Neural cell (in vitro differentiated cells): ENCODE results near the gene CXCR3. TPM values are rescaled to one million over a fixed set of nuclear protein-coding genes. Genes with fewer than 3 reads are reported as not detected.
"Not testable (repeated sequence)": the region's sequence is repeated elsewhere in the genome, so short reads cannot be mapped to it uniquely, and the experiment has no call there.

ENCODE experiments used
- H2AFZ ChIP-seq: fragments of 200-600, 300-800 bp; sonication (generic), shearing (Covaris generic); 2 replicates; pipeline ENCODE4 v1.6.0; 2014; ENCODE audit warnings: low read depth, mild to moderate bottlenecking, antibody characterized with exemption, low read length, moderate library complexity
- H3F3A ChIP-seq: fragments of 200-600 bp; shearing (Covaris generic); 2 replicates; pipeline ENCODE4 v1.6.1; 2016; ENCODE audit warnings: mild to moderate bottlenecking, moderate library complexity, mixed read lengths, antibody characterized with exemption, low read length; ENCODE audit not compliant: insufficient read depth, poor library complexity, severe bottlenecking
- H3K27ac ChIP-seq: fragments of 200-600, 300-800 bp; sonication (generic), shearing (Covaris generic); 2 replicates; pipeline ENCODE4 v1.5.1; 2014; ENCODE audit warnings: mild to moderate bottlenecking, low read length, moderate library complexity
- H3K27me3 ChIP-seq: fragments of 300-800, 200-600 bp; sonication (generic), shearing (Covaris generic); 2 replicates; pipeline ENCODE4 v1.6.0; 2014; ENCODE audit warnings: mild to moderate bottlenecking, low read depth, low read length, moderate library complexity; ENCODE audit not compliant: insufficient read depth
- H3K36me3 ChIP-seq: fragments of 300-800, 200-600 bp; sonication (generic), shearing (Covaris generic); 2 replicates; pipeline ENCODE4 v1.5.1; 2014; ENCODE audit warnings: mild to moderate bottlenecking, antibody characterized with exemption, low read length, moderate library complexity; ENCODE audit not compliant: insufficient read depth
- H3K4me2 ChIP-seq: fragments of 300-800, 200-600 bp; sonication (generic), shearing (Covaris generic); 2 replicates; pipeline ENCODE4 v1.6.0; 2014; ENCODE audit warnings: mild to moderate bottlenecking, low read length
- H3K4me3 ChIP-seq: fragments of 300-800, 200-600 bp; sonication (generic), shearing (Covaris generic); 2 replicates; pipeline ENCODE4 v1.5.1; 2014; ENCODE audit warnings: mild to moderate bottlenecking, low read length, moderate library complexity
- H3K79me2 ChIP-seq: fragments of 200-600 bp; shearing (Covaris generic); replicated peaks from 2 replicates; pipeline ENCODE4 v1.6.0; 2014; ENCODE audit warnings: mild to moderate bottlenecking, low read length, moderate library complexity; ENCODE audit not compliant: insufficient read depth
- H3K9ac ChIP-seq: fragments of 300-800, 200-600 bp; sonication (generic), shearing (Covaris generic); 2 replicates; pipeline ENCODE4 v1.6.1; 2016; ENCODE audit warnings: mild to moderate bottlenecking, low read length, mixed read lengths
- H3K9me2 ChIP-seq: fragments of 200-600 bp; shearing (Covaris generic); 2 replicates; pipeline ENCODE4 v1.6.1; 2016; ENCODE audit warnings: mild to moderate bottlenecking, low read length, mixed read lengths; ENCODE audit not compliant: insufficient read depth
- H3K9me3 ChIP-seq: fragments of 200-600, 300-800 bp; sonication (generic), shearing (Covaris generic); 2 replicates; pipeline ENCODE4 v1.6.1; 2016; ENCODE audit warnings: mild to moderate bottlenecking, mixed run types, low read length, moderate library complexity, mixed read lengths
- H4K20me1 ChIP-seq: fragments of 200-600 bp; shearing (Covaris generic); 2 replicates; pipeline ENCODE4 v1.6.1; 2016; ENCODE audit warnings: mild to moderate bottlenecking, mixed run types; ENCODE audit not compliant: insufficient read depth
- EP300 ChIP-seq: fragments of 450-650 bp; conservative IDR thresholded peaks from 2 replicates; pipeline ENCODE4 v1.6.1; 2014; ENCODE audit warnings: antibody characterized with exemption, mild to moderate bottlenecking, moderate library complexity; ENCODE audit not compliant: poor library complexity, severe bottlenecking
- EZH2 ChIP-seq: fragments of 200-600, 300-800 bp; shearing (Covaris generic), sonication (generic); IDR thresholded peaks from 2 replicates; pipeline ENCODE4 v1.6.1; 2014; ENCODE audit warnings: antibody characterized with exemption, low read length, borderline replicate concordance, mild to moderate bottlenecking; ENCODE audit not compliant: insufficient read depth, poor library complexity, severe bottlenecking
- MXI1 ChIP-seq: fragments of 450-650 bp; conservative IDR thresholded peaks from 2 replicates; pipeline ENCODE4 v1.6.1; 2014; ENCODE audit warnings: antibody characterized with exemption, mild to moderate bottlenecking; ENCODE audit not compliant: poor library complexity, severe bottlenecking
- POLR2AphosphoS5 ChIP-seq: IDR thresholded peaks from 2 replicates; pipeline ENCODE4 v1.6.1; 2012
- RAD21 ChIP-seq: fragments of 450-650 bp; conservative IDR thresholded peaks from 2 replicates; pipeline ENCODE4 v1.6.1; 2014; ENCODE audit warnings: antibody characterized with exemption, mild to moderate bottlenecking, moderate library complexity
- SMC3 ChIP-seq: fragments of 450-650 bp; conservative IDR thresholded peaks from 2 replicates; pipeline ENCODE4 v1.6.1; 2014; ENCODE audit warnings: antibody characterized with exemption, mild to moderate bottlenecking, moderate library complexity; ENCODE audit not compliant: poor library complexity
- TAF1 ChIP-seq: IDR thresholded peaks from 2 replicates; pipeline ENCODE4 v1.6.1; 2012; ENCODE audit warnings: low read depth
- polyA plus RNA-seq: library from polyadenylated mRNA; depleted of rRNA; stranded (reverse); fragments of >200 nt; gene quantifications from 2 replicates; pipeline ENCODE4 v1.2.3, GENCODE V29; 2014
- TF ChIP-seq, protein P1 (sequence below): IDR thresholded peaks from 2 replicates; pipeline ENCODE4 v1.6.1; 2012; ENCODE audit warnings: borderline replicate concordance
- TF ChIP-seq, protein P2 (sequence below): fragments of 450-650 bp; IDR thresholded peaks from 2 replicates; pipeline ENCODE4 v1.5.1; 2014; ENCODE audit warnings: antibody characterized with exemption, mild to moderate bottlenecking, moderate library complexity; ENCODE audit not compliant: poor library complexity, severe bottlenecking

Gene CXCR3
- polyA plus RNA-seq, 1 donor from 2014 or later = not detected

DNA sequence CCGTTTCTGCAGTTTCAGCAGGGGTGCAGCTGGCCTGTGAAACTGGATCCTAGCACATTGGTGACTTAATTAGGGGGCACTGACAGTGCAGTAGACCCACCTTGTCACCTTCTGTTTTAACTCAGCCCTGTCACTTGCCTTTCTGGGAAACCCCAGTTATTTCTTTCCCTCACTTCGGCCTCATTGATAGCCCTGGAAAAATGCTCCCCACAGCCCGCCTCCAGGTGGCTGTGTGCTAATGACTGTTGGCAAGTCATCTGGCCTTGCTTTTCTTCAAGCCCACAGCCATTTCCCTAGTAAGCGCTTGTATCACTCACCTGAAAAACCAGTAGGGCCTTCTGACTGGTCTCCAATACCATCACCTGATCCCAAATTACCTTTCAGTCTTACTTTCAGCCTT is 3.3 kb downstream of the CXCR3 start:
- TF ChIP-seq RAD21 (no peak), TAF1 (no peak), SMC3 (no peak), POLR2AphosphoS5 (no peak), EP300 (no peak), MXI1 (no peak), EZH2 (no peak)
- TF ChIP-seq, protein P1, sequence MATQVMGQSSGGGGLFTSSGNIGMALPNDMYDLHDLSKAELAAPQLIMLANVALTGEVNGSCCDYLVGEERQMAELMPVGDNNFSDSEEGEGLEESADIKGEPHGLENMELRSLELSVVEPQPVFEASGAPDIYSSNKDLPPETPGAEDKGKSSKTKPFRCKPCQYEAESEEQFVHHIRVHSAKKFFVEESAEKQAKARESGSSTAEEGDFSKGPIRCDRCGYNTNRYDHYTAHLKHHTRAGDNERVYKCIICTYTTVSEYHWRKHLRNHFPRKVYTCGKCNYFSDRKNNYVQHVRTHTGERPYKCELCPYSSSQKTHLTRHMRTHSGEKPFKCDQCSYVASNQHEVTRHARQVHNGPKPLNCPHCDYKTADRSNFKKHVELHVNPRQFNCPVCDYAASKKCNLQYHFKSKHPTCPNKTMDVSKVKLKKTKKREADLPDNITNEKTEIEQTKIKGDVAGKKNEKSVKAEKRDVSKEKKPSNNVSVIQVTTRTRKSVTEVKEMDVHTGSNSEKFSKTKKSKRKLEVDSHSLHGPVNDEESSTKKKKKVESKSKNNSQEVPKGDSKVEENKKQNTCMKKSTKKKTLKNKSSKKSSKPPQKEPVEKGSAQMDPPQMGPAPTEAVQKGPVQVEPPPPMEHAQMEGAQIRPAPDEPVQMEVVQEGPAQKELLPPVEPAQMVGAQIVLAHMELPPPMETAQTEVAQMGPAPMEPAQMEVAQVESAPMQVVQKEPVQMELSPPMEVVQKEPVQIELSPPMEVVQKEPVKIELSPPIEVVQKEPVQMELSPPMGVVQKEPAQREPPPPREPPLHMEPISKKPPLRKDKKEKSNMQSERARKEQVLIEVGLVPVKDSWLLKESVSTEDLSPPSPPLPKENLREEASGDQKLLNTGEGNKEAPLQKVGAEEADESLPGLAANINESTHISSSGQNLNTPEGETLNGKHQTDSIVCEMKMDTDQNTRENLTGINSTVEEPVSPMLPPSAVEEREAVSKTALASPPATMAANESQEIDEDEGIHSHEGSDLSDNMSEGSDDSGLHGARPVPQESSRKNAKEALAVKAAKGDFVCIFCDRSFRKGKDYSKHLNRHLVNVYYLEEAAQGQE = no peak
- TF ChIP-seq, protein P2, sequence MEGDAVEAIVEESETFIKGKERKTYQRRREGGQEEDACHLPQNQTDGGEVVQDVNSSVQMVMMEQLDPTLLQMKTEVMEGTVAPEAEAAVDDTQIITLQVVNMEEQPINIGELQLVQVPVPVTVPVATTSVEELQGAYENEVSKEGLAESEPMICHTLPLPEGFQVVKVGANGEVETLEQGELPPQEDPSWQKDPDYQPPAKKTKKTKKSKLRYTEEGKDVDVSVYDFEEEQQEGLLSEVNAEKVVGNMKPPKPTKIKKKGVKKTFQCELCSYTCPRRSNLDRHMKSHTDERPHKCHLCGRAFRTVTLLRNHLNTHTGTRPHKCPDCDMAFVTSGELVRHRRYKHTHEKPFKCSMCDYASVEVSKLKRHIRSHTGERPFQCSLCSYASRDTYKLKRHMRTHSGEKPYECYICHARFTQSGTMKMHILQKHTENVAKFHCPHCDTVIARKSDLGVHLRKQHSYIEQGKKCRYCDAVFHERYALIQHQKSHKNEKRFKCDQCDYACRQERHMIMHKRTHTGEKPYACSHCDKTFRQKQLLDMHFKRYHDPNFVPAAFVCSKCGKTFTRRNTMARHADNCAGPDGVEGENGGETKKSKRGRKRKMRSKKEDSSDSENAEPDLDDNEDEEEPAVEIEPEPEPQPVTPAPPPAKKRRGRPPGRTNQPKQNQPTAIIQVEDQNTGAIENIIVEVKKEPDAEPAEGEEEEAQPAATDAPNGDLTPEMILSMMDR = no peak
- Histone ChIP-seq H3K9ac (no peak overlapping the region), H3F3A (no peaks in the 10 kb centered on the region), H4K20me1 (no peaks in the 10 kb centered on the region), H3K9me3 (no peaks in the 10 kb centered on the region), H3K79me2 (no peaks in the 10 kb centered on the region), H2AFZ (no peak overlapping the region), H3K27me3 (no peaks in the 10 kb centered on the region), H3K4me2 (no peak overlapping the region), H3K27ac (no peak overlapping the region), H3K4me3 (no peak overlapping the region), H3K36me3 (no peaks in the 10 kb centered on the region), H3K9me2 (no peaks in the 10 kb centered on the region)

GRCh38 chrX:71612256-71612655 is 6.1 kb downstream of the CXCR3 start:
- H3K4me3 ChIP-seq = no peak overlapping the region
- no peaks in the 10 kb centered on the region for H3K36me3 ChIP-seq
- H4K20me1 ChIP-seq = no peaks in the 10 kb centered on the region
- no peaks in the 10 kb centered on the region for H3K9me2 ChIP-seq
- H3K79me2 ChIP-seq = no peaks in the 10 kb centered on the region
- no peaks in the 10 kb centered on the region for H3K27me3 ChIP-seq
- no peaks in the 10 kb centered on the region for H3F3A ChIP-seq
- no peak overlapping the region for H2AFZ ChIP-seq
- TF ChIP-seq POLR2AphosphoS5 (no peak), TAF1 (no peak), SMC3 (no peak), EZH2 (no peak), RAD21 (no peak), MXI1 (no peak), EP300 (no peak)
- TF ChIP-seq, protein P1 = no peak
- TF ChIP-seq, protein P2 = no peak
- H3K9ac ChIP-seq = no peak overlapping the region
- no peak overlapping the region for H3K4me2 ChIP-seq
- no peaks in the 10 kb centered on the region for H3K9me3 ChIP-seq
- H3K27ac ChIP-seq = no peak overlapping the region

DNA sequence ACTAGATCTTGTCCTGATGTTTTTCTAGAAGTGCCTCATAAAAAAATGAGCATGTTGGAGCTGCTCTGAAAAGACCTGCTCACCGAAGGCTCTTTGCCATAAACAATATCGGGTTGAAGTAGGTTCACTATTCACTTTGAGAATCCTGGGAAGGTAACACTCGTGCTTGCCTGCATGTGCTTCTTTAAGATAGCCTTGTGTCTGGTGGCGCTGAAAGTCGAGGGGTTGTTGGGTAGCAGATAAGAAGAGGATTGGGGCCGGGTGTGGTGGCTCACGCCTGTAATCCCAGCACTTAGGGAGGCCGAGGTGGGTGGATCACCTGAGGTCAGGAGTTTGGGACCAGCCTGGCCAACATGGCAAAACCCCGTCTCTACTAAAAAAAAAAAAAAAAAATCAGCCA is 6.6 kb downstream of the CXCR3 start:
- not testable (repeated sequence) for H3K4me2 ChIP-seq, H3K27ac ChIP-seq, H3K9me3 ChIP-seq, H3K4me3 ChIP-seq, H3K9ac ChIP-seq, H3K9me2 ChIP-seq, H3K79me2 ChIP-seq, H2AFZ ChIP-seq, H4K20me1 ChIP-seq, H3F3A ChIP-seq, H3K27me3 ChIP-seq, H3K36me3 ChIP-seq
